Activated CD4-positive, alpha-beta T cell treated with anti-CD3 and anti-CD28 coated beads, Interleukin-2, Interleukin-4, amounts not matched to agents 100 ng/mL and 50 ng/mL, durations not matched to agents 16 hours and 8 hours (primary cell): ENCODE results near the gene VN1R5.
A peak's percentile ranks its signal among the peaks of the same experiment; 100 is the strongest.
"Not testable (repeated sequence)": the region's sequence is repeated elsewhere in the genome, so short reads cannot be mapped to it uniquely, and the experiment has no call there.

ENCODE experiments used
- DNase-seq: peaks from one replicate; pipeline ENCODE4 v3.0.0-alpha.2; 2020; ENCODE audit warnings: low spot score

VN1R5 gene

DNA sequence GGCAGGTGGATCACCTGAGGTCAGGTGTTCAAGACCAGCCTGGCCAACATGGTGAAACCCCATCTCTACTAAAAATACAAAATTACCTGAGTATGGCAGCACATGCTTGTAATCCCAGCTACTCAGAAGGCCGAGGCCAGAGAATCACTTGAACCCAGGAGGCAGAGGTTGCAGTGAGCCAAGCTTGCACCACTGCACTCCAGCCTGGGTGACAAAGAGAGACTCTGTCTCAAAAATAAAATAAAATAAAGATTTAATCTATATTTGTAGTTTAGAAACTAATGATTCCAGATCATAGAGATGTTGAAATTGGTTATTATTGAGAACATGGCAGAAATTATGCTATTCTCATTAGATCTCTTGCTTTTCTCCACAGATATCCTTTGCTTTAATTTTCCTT lies at the start of gene VN1R5:
VN1R5 (plus strand) TSS at position 301 of the 400 bp plus-strand sequence.
- not testable (repeated sequence) for DNase-seq

DNA sequence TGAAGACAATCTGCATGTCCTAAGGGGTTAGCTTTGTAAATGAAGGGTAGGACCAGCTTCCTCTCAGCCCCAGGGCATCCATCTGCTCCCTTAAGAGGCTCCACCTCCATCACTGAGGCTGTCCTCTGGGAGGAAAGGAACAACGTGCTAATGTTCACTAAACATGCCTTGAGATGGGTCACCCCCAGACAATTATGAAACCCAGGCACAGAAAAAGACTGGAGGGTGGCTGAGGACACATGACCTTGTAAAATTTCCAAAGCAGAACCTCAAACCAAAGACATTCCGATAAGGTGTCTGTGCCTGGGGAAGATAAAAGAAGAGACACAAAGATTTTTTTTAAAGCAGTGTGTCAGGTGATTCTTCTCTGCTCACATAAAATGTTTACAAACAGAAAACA lies 46.5 kb upstream of the VN1R5 start:
- DNase-seq, result no peak

DNA sequence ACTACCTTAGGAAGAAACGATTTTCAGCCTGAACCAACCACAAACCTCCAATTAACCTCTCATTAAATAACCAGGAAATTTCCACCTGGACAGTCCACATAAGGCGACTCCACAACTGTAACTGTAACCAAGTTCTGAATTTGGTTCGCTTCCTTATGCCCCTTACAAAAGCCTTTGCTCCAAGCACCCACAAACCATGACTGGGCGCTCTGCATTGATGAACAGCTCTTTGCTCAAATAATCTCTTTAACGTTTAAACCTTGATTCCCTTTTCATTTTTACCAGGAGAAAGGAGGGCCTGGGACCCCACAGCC lies 45.9 kb upstream of the VN1R5 start:
- DNase-seq, result no peak

DNA sequence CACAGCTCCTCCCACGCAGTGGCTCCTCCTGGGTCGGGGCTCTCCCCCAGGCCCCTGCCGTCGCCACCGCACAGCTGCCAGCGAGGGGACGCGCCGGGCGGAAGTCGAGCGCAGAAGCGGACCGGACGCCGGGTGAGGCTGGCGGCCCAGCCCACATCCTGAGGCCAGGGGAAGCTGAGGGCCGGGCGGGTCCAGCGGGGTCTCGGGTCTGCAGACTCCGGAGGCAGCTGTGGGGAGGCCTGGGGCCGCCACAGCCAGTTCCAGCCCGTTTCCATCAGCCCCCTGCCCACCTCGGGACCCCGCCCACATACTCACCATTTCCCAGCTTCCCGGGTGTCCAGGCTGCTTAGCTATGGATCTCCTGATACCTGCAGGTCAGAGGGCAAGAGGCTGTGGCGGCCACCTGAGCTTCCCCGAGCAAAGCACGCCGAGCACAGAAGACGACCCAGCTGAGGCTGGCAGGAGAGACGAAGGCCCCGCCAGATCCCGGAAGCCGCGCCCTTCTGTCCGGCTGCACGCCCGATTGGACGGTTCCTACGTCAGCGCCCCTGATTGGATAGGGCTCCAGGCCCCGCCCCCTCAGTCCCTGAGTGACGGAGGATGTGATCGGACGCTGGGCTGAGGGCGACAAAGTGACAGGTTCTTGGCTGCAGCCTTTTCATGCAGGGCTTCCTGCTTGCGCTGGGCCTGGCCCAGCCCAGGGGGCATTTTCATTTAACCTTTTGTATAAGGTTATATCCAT lies 45.3 kb upstream of the VN1R5 start:
- peak; percentile 94 for DNase-seq

DNA sequence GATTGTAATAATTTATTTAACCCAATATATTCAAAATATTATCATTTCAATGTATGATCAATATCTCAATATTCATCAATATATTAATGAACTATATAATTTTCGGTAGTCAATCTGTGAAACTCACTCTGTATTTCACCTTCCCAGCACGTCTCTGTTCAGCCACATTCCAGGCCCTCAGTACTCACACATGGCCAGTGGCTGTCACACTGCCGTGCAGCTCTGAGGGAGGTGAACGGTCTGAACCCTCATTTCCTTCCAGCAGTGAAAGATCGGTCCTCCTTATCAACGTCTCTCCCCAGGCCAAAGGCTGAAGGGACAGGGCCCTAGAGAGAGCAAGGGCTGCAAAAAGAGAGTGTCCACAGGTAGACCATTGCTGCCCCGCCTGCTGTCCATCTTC lies 44.5 kb upstream of the VN1R5 start:
- no peak for DNase-seq

DNA sequence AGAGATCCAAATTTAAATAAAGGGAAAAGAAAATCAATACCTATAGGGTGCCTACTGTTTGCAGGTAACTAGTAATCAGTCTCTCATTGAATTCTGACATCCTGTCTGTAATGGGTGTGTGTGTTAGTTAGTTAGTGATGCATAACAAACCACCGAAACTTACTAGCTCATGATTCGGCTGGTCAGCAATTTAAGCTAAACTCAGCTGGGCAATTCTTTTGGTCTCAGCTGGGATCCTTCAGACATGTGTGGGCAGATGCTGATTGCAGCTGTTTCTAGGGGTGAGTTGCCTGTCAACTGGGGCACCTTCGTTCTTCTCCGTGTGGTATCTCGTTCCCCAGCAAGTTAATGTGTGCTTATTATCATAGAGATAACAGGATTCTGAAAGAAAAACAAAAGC lies 43.9 kb upstream of the VN1R5 start:
- peak; percentile 6 for DNase-seq

DNA sequence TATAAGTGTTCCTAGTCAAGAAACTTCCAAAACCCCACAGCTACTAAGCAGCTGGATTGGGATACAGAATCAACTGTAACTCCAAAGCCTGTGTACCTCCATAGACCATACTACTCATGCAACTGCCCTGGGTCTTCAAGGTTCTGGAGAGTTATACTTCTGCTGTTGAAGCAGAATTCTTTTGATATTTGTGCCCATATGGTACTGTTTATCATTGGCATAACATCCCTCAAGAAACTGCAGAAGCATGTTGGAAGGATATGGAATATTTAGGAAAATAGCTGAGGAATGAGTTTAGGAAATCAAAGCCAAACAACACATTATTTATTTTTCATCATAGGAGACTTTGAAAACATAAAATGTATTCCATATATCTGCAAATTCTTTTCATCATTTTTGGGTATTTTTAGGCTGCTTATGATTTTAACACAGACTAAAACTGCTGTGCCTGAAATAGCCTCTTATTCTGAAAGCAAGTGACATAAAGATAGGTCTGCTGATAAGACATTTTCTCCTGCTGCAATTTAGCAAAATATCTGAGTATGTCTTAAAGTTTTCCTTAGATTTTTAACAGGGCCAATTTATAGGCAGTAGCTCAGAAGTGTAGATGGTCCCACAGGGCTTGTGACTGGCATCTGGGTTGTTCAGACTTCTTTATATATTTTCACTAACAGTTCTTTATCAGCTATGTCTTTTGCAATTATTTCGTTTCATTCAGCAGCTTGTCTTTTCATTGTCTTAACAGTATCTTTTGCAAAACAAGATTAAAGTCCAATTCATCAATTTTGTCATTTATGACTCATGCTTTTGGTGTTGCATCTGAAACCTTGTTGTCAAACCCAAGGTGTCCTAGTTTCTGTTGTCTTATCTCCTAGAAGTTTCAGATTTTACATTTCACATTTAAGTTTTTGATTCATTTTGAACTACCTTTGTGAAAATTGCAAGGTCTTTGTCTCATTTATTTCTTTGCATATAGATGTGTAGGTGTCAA lies 43.0 kb upstream of the VN1R5 start:
- DNase-seq, result peak; percentile 15

DNA sequence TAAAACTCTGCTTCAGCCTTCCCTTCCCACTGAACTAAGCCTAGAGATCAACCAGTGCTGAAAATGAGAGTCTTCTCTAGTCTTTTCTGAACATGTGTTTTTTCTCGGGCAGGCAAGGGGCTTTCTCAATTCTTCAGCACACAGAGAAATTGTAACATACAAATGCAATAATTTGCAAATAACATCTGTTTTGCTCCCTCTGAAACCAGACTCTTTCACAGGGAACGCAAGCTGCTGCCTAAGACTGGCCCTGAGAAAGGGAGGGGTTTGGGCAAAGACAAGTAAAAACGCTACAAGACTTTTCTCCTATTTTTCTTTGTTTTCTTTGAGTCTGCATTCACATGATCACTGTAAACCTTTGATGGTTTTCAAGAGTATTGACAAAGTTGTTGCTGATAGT lies 39.6 kb upstream of the VN1R5 start:
- no peak for DNase-seq

DNA sequence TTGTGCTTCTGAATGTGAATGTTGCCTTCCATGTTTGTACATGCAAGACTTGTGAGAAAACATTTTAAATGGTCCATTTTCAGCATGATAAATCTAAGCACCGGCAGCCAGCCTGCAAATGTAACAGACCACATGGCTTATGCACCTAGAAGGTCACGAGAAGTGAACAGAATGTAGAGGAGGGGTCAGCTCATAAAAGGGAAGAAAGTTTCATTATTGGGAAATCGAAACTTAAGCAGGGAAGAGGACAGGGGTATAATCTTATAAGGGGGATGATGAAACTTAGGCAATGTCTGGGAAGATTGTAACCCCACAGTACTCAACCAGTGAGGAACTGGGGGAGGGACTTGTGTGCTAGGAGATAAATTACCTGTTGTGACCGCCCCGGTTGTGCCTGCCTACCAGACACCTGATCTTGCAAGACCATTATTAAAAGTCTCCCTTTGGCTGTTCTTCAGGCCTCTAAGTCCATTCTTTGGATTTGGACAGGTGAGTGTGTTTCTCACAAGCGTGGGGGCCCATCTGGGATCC lies 37.7 kb upstream of the VN1R5 start:
- no peak for DNase-seq

DNA sequence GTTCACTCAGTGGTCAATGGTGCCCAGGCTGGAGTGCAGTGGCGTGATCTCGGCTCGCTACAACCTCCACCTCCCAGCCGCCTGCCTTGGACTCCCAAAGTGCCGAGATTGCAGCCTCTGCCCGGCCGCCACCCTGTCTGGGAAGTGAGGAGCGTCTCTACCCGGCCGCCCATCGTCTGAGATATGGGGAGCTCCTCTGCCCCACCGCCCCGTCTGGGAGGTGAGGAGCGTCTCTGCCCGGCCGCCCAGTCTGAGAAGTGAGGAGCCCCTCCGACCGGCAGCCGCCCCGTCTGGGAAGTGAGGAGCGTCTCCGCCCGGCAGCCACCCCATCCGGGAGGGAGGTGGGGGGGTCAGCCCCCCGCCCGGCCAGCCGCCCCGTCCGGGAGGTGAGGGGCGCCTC lies 35.6 kb upstream of the VN1R5 start:
- not testable (repeated sequence) for DNase-seq

DNA sequence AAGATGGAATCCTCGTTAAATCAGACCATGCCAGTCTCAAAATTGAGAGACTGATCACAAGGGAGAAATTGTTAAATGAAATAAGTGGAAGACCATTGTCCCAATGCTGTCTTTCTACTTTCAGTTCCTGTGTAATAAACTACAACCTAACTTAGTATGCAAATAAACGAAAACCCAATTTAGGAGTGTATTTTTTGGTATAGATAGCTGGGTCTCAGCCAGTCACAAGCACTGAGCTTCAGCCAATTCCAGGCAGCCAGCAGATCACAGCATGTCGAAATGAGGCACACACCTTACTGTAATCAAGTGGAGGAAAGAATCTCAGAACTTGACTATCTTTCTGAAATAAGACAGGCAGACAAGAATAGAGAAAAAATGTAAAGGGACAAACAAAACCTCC lies 33.0 kb upstream of the VN1R5 start:
- DNase-seq, result no peak

DNA sequence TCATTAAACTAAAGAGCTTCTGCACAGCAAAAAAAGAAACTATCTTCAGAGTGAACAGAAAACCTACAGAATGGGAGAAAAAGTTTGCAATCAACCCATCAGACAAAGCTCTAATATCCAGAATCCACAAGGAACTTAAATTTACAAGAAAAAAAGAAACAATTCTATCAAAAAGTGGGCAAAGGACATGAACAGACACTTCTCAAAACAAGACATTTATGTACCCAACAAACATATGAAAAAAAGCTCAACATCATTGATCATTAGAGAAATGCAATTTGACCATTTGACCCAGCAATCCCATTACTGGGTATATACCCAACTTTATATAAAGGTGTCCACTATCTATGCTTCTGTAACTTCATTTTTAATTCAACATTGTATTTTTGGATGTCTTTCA lies 31.1 kb upstream of the VN1R5 start:
- no peak for DNase-seq

DNA sequence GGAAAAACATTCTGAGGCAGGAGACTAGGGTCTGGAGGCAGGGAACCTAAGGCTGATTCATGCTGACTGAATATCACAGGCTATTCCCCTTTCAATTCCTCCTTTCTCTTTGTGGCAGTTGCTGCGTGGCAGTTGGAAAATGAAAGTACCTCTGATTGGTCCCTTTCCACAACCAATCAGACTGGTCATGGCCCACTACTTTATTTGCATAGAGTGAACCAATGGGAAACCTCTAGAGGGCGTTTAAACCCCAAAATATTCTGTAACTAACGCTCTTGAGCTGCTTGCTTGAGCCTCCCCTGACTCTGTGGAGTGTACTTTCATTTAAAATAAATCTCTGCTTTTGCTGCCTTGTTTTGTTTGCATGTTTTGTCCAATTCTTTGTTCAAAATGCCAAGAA lies 27.7 kb upstream of the VN1R5 start:
- no peak for DNase-seq

DNA sequence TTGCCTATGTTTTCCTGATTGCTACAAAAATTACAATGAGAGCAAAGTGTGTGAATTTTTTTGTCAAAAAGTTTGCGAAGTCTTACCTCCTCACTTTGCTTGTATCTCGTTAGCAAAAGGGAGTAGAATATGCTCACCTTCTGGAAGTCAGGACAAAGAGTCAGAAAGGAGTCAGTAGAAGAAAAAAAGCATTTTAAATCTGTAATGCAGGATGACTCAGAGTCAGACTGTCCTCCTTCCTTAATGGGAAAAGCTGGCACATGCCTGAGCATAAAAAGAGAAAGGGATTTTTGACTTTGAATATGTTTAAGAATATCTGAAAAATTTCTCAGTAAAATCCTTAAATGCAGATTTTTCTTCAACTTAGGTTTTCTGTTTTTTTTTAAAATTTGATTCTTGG lies 14.2 kb upstream of the VN1R5 start:
- no peak for DNase-seq

DNA sequence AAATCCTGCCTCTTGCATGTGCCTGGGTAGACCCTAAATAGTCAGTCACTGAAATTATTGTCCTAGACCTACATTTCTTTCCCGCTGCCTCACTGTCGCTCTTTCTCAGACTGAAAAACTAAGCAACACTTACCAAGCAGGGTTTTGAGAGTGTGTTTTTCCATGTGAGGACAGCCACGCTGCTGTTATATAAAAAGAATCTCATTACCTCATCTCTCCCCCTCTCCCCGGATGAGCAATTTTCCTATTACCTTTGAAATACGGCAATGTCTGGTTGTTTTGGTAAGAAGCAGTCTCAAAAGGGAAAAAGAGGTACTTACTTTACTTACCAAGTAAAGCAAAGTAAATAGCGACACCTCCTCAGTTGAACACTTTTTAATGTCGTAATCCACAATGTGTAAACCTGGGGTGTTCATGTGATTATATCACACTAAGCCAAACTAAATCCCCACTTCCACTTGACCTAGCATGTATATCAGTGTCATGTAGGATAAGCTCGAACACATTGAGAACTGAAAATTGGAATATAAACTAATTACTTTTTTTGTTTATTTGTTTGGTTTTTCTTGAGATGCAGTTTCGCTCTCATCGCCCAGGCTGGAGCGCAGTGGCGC lies 12.2 kb upstream of the VN1R5 start:
- no peak for DNase-seq

DNA sequence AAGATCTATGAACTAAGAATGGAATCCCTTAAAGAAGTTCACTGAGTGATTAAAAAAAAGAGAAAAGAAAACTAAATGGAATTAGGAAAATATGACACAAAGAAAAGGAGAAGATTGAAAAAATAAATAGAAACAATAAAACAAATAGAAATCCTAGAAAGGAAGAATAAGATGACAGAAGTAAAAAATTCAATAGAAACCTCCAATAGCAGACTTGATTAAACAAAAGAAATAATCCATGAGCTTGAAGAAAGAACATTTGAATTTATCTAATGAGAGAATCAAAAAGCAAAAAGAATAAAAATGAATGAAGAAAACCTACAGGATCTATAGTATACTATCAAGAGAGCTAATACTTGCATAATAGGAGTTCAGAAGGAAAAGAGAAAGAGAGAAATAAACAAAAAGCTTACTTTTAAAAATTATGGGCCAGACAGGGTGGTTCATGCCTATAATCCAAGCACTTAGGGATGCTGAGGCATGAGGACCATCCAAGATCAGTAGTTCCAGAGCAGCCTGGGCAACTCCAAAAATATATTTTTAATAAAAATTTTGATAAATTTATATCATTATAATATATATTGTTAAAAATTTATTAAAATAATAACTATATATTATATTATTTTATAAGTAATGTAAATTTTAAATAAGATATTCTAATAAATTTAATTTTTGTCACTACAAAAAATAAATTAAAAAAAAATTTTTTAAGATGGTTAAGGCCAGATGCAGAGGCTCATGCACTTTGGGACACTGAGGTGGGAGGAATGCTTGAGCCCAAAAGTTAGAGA lies 9.4 kb upstream of the VN1R5 start:
- no peak for DNase-seq

DNA sequence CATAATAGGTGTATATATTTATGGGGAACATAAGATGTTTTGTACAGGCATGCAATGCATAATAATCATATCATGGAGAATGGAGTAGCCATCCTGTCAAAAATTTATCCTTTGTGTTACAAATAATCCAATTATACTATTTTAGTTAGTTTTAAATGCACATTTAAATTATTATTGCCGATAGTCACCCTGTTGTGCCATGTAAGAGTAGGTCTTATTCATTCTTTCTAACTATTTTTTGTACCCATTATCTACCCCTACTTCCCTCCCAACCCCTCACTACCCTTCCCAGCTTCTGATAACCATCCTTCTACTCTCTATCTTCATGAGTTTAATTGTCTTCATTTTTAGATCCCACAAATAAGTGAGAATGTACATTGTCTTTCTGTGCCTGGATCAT lies 8.3 kb upstream of the VN1R5 start:
- DNase-seq, result no peak

DNA sequence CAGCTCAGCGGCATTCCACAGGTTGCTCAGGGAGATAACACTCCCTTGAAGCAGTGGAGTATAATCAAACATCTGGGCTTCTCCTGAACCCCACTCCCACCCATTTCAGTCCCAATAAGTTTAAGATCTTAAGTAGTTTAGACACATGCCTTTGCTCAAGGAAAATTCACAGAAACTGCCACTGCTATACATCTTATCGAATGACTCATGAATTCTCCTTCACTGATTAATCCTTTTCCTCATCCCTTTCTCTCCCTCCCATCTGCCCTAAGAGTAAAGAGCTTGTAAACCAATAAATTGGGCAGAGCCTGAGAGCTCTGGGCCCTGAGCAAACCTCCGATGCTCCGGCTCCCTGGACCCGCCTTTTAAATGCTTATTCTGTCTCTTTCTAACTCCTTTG lies 10.2 kb downstream of the VN1R5 start:
- DNase-seq, result no peak

DNA sequence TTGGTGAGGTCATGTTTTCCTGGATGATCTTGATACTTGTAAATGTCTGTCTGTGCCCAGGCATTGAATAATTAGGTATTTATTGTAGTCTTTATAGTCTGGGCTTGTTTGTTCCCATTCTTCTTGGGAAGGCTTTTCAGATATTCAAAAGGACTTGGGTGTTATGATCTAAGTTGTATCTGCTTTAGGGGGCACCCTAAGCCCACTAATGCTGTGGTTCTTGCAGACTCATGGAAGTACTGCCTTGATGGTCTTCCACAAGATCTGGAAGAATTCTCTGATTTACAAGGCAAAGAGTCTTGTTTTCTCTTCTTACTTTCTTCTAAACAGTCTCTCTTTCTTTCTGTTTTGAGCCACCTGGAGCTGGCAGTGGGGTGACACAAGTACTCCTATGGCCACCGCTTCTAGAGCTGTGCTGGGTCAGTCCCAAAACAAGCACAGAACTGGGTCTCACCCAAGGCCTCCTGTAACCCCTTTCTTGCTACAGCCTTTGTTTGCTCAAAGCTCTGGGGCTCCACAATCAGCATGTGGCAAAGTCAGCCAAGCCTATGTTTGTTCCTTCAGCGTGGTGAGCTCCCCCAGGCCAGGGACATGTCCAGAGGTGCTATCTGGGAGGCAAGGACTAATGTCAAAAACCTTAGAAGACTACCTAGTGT lies 12.6 kb downstream of the VN1R5 start:
- DNase-seq, result no peak

DNA sequence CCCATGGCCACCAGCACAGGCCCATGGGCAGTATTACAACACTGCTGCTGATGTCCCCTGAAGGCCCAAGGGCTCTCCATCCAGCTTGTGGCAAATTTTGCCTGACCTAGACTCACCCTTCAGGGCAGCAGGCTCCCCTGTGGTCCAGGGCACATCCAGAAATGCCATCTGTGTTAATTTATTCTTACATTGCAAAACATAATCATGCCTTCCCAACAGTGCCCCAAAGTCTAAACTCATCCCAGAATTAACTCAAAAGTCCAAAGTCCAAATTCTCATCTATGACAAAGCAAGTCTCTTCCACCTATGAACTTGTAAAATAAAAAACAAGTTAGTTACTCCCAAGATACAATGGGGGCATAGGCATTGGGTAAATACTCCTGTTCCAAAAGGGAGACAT lies 13.3 kb downstream of the VN1R5 start:
- DNase-seq, result no peak

DNA sequence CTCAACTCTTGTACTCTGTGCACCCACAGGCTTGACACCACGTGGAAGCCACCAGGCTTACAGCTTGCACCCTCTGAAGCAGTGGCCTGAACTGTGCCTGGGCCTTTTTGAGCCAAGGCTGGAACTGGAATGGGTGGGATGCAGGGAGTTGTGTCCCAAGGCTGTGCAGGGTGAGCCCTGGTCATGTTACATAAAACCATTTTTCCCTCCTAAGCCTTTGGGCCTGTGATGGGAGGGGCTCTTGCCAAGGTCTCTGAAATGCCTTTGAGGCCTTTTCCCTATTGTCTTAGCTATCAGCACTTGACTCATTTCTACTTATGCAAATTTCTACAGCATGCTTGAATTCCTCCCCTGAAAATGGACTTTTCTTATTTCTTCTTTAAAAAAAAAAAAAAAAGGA lies 14.1 kb downstream of the VN1R5 start:
- DNase-seq, result no peak
